Caco-2 (cell line): Measurements from ENCODE around the gene C6orf132. TPM values are rescaled to one million over a fixed set of nuclear protein-coding genes. Genes with fewer than 3 reads are reported as not detected.

Experiments used
- BruUV-seq: library from RNA; stranded (reverse); fragments of 400-500 nt; replicated peaks from 2 replicates; lab custom pipeline; 2021; lab: Mats Ljungman, UMichigan
- CTCF ChIA-PET: fragments of 300-600 bp; sonication (Branson Sonifier 250); formaldehyde crosslinking; loops from one replicate; lab custom pipeline; 2022; ENCODE audit warnings: antibody characterized with exemption; lab: Charles Lee
- POLR2A ChIA-PET: fragments of 300-600 bp; sonication (Branson Sonifier 250); formaldehyde crosslinking; loops from one replicate; lab custom pipeline; 2022; ENCODE audit warnings: antibody characterized with exemption; lab: Charles Lee
- DNase-seq, 2 experiments: peaks; one replicate each; pipeline versions ENCODE4 v3.0.0 to v3.0.0-alpha.2; 2020 to 2022
- H3K27me3 ChIP-seq: replicated peaks from 2 replicates; pipeline ENCODE4 v1.6.0; 2011; ENCODE audit warnings: low read length; ENCODE audit not compliant: control insufficient read depth, insufficient read depth
- H3K36me3 ChIP-seq: 2 replicates; pipeline ENCODE4 v1.5.1; 2011; ENCODE audit warnings: low read length; ENCODE audit not compliant: control insufficient read depth, insufficient read depth
- H3K4me1 ChIP-seq: fragments of 250-450 bp; sonication (Bioruptor Pico); 2 replicates; pipeline ENCODE4 v1.5.1; 2020; ENCODE audit warnings: mild to moderate bottlenecking
- H3K4me3 ChIP-seq: 2 replicates; pipeline ENCODE4 v1.5.1; 2011; ENCODE audit warnings: low read depth, mild to moderate bottlenecking, control low read depth, low read length
- H3K9me3 ChIP-seq: fragments of 250-450 bp; sonication (Bioruptor Pico); 2 replicates; pipeline ENCODE4 v1.5.1; 2020; ENCODE audit warnings: mild to moderate bottlenecking, moderate library complexity
- H3K27ac Mint-ChIP-seq: one replicate; pipeline ENCODE4 v1.8.0; 2022; ENCODE audit warnings: mixed read lengths; ENCODE audit not compliant: unreplicated experiment
- H3K27me3 Mint-ChIP-seq: one replicate; pipeline ENCODE4 v1.8.0; 2022; ENCODE audit warnings: mixed read lengths; ENCODE audit not compliant: insufficient read depth, unreplicated experiment
- H3K36me3 Mint-ChIP-seq: one replicate; pipeline ENCODE4 v1.8.0; 2022; ENCODE audit warnings: mild to moderate bottlenecking, mixed read lengths; ENCODE audit not compliant: insufficient read depth, unreplicated experiment
- H3K4me1 Mint-ChIP-seq: one replicate; pipeline ENCODE4 v1.8.0; 2022; ENCODE audit warnings: low read depth, mixed read lengths; ENCODE audit not compliant: unreplicated experiment
- H3K4me3 Mint-ChIP-seq: one replicate; pipeline ENCODE4 v1.8.0; 2022; ENCODE audit warnings: mild to moderate bottlenecking, moderate library complexity, mixed read lengths; ENCODE audit not compliant: unreplicated experiment
- H3K9me3 Mint-ChIP-seq: one replicate; pipeline ENCODE4 v1.8.0; 2022; ENCODE audit warnings: mixed read lengths; ENCODE audit not compliant: unreplicated experiment
- intact Hi-C: fragments of 100-400 bp; cut with micrococcal nuclease; formaldehyde crosslinking; loops from one replicate; pipeline ENCODE4 v1.10.0; 2022; ENCODE audit not compliant: unreplicated experiment
- total RNA-seq: library from RNA; stranded (reverse); gene quantifications from 2 replicates; pipeline ENCODE4 v1.2.3, GENCODE V29; 2022
- TF ChIP-seq, protein P1 (sequence below), 2 experiments: fragments of 200-600 bp in 1 of 2; IDR thresholded peaks; 1 replicate in 1 of 2; 2 replicates in 1 of 2; pipeline versions ENCODE4 v1.5.1 to v1.8.0; 2011 to 2022; ENCODE audit warnings: antibody characterized with exemption in 1 of 2, control low read depth in 1 of 2, inconsistent platforms in 1 of 2, low read depth in 1 of 2, low read length in 1 of 2, mild to moderate bottlenecking in 1 of 2, moderate library complexity in 1 of 2; ENCODE audit not compliant: insufficient read depth in 1 of 2, severe bottlenecking in 1 of 2, unreplicated experiment in 1 of 2

The C6orf132 gene
- total RNA-seq, 1 experiment from 2014 or later, result 56.2 TPM

DNA sequence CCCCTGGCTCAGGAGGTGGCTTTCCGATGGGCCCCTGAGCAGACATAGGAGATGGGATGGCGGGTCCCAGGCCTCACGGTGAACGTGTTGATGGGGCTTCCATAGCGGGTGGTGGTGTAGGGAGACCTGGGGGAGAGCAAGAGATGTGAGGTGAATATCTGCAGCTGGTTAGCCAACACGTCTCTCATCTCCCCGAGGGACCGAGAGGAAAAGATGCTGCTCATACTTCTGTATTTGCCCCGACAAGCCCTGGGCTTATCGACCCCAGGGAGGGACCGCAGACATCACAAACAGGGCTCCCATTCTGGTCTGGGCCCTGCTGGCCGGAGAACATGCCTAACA, 38.7 kb downstream of the C6orf132 start:
- H3K27me3 Mint-ChIP-seq, result no peaks in the 10 kb centered on the region
- BruUV-seq, result no TSS peak
- H3K4me1 ChIP-seq, result 0 out of 2 replicates have a peak, but pooled peaks cover 8% of the 10 kb centered on the region
- H3K36me3 ChIP-seq, result no peaks in the 10 kb centered on the region; the same call in 1 of the 2 replicates
- ChIA-PET CTCF (no interaction called here), POLR2A (no interaction called here)
- no peaks in the 10 kb centered on the region for H3K27me3 ChIP-seq
- no peaks in the 10 kb centered on the region for H3K9me3 Mint-ChIP-seq
- no peak overlapping the region for H3K27ac Mint-ChIP-seq
- H3K36me3 Mint-ChIP-seq, result peaks cover 63% of the 10 kb centered on the region
- intact Hi-C loops, result no loop called here
- TF ChIP-seq, protein P1, sequence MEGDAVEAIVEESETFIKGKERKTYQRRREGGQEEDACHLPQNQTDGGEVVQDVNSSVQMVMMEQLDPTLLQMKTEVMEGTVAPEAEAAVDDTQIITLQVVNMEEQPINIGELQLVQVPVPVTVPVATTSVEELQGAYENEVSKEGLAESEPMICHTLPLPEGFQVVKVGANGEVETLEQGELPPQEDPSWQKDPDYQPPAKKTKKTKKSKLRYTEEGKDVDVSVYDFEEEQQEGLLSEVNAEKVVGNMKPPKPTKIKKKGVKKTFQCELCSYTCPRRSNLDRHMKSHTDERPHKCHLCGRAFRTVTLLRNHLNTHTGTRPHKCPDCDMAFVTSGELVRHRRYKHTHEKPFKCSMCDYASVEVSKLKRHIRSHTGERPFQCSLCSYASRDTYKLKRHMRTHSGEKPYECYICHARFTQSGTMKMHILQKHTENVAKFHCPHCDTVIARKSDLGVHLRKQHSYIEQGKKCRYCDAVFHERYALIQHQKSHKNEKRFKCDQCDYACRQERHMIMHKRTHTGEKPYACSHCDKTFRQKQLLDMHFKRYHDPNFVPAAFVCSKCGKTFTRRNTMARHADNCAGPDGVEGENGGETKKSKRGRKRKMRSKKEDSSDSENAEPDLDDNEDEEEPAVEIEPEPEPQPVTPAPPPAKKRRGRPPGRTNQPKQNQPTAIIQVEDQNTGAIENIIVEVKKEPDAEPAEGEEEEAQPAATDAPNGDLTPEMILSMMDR (IDR thresholded peaks at IDR 0.05; ENCODE audit: insufficient read depth in 1 of 2, low read depth in 1 of 2, low read length in 1 of 2, severe bottlenecking in 1 of 2, unreplicated experiment in 1 of 2), result no peak
- no peak for DNase-seq
- no peak overlapping the region for H3K4me3 Mint-ChIP-seq
- no peaks in the 10 kb centered on the region for H3K9me3 ChIP-seq
- H3K4me3 ChIP-seq, result no peak overlapping the region
- H3K4me1 Mint-ChIP-seq, result peaks cover 8% of the 10 kb centered on the region

DNA sequence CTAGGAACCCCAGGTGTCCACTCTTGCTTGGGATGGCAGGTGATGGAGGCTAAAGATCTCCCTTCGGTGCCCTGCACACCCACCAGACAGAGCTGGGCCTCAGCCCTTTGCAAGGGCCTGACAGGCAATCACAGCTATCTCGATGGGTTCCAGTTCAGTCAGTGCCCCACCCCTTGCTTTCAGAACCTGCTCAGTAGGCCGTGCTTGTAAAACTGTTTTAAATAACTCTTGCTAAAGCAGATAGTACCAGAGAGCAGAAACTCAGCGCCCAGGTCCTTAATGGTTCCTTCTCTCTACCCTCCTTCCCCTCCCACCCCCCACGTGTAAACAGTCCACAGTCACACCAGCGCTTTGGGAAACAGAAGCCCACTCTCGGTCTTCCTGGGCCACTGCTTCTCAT, 39.2 kb downstream of the C6orf132 start:
- no peak overlapping the region for H3K4me3 ChIP-seq
- no peaks in the 10 kb centered on the region for H3K9me3 ChIP-seq
- H3K27ac Mint-ChIP-seq, result no peak overlapping the region
- H3K27me3 Mint-ChIP-seq, result no peaks in the 10 kb centered on the region
- TF ChIP-seq, protein P1 (IDR thresholded peaks at IDR 0.05; ENCODE audit: insufficient read depth in 1 of 2, low read depth in 1 of 2, low read length in 1 of 2, severe bottlenecking in 1 of 2, unreplicated experiment in 1 of 2), result no peak
- no peak overlapping the region for H3K4me3 Mint-ChIP-seq
- no peaks in the 10 kb centered on the region; the same call in 1 of the 2 replicates for H3K36me3 ChIP-seq
- ChIA-PET CTCF (no interaction called here), POLR2A (no interaction called here)
- H3K9me3 Mint-ChIP-seq, result no peaks in the 10 kb centered on the region
- DNase-seq, result no peak
- H3K27me3 ChIP-seq, result no peaks in the 10 kb centered on the region
- H3K4me1 ChIP-seq, result 0 out of 2 replicates have a peak, but pooled peaks cover 8% of the 10 kb centered on the region
- BruUV-seq, result no TSS peak
- peaks cover 13% of the 10 kb centered on the region for H3K4me1 Mint-ChIP-seq
- peaks cover 63% of the 10 kb centered on the region for H3K36me3 Mint-ChIP-seq
- intact Hi-C loops, result no loop called here

GRCh38 chr6:42101186-42101657, 41.2 kb downstream of the C6orf132 start:
- no peaks in the 10 kb centered on the region for H3K9me3 Mint-ChIP-seq
- H3K9me3 ChIP-seq, result no peaks in the 10 kb centered on the region
- no peaks in the 10 kb centered on the region for H3K27me3 ChIP-seq
- BruUV-seq, result no TSS peak
- intact Hi-C loops, result no loop called here
- H3K27ac Mint-ChIP-seq, result no peak overlapping the region
- ChIA-PET CTCF (no interaction called here), POLR2A (no interaction called here)
- H3K4me1 Mint-ChIP-seq, result peaks cover 16% of the 10 kb centered on the region
- H3K4me3 Mint-ChIP-seq, result no peak overlapping the region
- H3K36me3 Mint-ChIP-seq, result peaks cover 69% of the 10 kb centered on the region
- no peaks in the 10 kb centered on the region for H3K36me3 ChIP-seq
- no peak for DNase-seq
- H3K4me3 ChIP-seq, result no peak overlapping the region
- no peaks in the 10 kb centered on the region for H3K27me3 Mint-ChIP-seq
- TF ChIP-seq, protein P1 (IDR thresholded peaks at IDR 0.05; ENCODE audit: insufficient read depth in 1 of 2, low read depth in 1 of 2, low read length in 1 of 2, severe bottlenecking in 1 of 2, unreplicated experiment in 1 of 2), result no peak
- 0 out of 2 replicates have a peak, but pooled peaks cover 8% of the 10 kb centered on the region for H3K4me1 ChIP-seq
